HG03442 (cell line): ENCODE measurements around the gene SP6.

Source experiments
- ATAC-seq: cut with Tn5 transposase; IDR thresholded peaks from one replicate; pipeline ENCODE4 v1.9.1; 2021; ENCODE audit warnings: mild to moderate bottlenecking, moderate library complexity; ENCODE audit not compliant: unreplicated experiment

SP6 gene

DNA sequence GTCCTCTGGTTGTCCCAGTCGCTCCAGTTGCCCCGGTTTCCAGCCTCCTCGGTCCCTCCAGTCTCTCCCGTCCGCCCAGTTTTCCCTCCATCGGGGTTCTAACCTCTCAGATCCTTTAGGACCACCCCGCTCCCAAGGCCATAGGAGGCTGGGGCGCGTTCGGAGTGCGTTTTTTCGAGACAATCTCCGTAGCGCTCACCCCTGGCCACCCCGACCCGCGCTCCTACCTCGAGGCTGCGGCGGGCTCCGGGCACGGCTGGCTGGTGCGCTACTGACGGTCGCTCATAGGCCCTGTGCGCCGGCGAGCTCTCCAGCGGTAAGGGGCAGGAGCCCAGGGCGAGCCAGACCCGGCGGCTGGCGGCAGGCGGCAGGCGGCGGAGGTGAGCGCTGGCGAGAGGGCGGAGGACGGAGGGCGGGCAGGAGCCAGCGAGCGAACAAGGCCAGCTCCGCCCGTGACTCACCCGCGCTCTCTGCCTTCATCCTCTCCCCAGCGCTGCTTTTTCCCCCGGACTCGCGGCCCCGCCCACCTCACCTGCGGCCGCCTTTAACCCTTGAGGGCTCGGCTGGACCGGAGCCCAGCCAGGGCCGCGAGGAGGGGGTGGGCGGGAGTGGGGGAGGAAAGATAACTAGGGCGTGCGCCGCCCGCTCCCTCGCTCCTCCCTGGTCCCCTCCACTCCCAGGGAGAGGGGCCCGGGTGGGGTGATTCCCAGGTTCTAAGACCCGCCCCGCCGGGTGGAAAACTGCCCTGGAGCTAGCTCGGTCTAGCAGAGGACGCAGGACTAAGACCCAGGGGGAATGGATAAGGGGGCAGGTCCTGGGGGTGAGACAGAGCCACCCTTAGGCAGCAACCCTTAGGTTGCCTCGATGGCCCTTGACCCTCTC lies at the start of gene SP6:
SP6 (minus strand) TSS at position 472 of the 882 bp plus-strand sequence. CDS start 2,734 bp downstream, outside the sequence.
- no peak for ATAC-seq

DNA sequence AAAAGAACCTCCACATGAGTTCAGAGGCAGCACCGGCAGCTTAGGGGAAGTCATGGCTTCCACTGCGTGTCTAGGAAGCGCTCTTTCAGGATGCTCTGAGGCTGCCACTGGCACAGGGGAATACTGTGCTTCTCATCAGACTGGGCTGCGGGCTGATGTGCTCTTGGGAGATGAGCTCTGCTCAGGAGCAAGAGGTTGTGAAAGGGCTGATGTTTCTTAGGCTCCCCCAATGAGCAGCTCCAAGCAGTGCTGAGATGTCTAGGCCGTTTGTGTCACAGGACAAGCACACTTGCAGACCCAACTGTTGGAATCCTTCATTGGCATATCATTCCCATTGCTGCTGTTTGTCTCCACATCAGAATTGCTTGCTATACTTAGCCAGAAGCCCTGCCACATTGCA lies 48.7 kb upstream of the SP6 start:
- no peak for ATAC-seq

DNA sequence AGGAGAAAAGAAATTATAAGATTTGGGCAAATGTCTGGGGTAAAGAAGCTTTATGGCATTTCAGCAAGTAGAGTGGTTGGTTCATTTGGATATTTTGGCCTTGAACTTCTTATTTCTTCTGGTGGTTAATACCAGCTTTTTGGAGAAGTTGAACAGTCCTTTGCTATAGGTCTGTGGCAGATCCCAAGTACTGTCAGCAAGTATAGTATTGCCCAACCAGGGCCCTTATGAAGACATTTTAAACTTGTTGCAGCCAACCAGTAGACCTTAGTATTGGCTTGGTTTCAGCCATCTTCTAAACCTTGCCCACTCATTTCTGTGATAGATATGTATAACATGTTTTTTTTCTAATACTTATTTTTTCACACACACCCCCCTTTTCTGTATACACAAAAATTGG lies 47.3 kb upstream of the SP6 start:
- no peak for ATAC-seq

DNA sequence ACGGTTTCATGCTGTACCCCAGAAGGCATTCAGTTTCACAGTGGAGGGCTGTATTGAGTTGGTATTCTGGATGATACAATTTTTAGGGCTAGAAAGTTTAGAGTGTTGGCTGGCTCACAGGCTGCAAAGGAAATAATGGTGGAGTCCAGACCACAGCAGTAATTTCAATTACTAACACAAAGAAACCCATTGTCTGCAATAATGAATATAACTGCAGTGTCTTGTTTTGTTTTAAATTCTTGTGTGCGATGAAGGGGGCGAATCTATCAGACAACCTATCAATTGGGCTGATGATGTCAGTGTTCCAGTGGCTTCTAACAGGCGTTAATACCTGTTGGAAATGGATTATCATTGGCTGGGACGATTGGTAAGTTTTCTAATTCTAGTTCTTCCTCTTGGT lies 46.6 kb upstream of the SP6 start:
- no peak for ATAC-seq

DNA sequence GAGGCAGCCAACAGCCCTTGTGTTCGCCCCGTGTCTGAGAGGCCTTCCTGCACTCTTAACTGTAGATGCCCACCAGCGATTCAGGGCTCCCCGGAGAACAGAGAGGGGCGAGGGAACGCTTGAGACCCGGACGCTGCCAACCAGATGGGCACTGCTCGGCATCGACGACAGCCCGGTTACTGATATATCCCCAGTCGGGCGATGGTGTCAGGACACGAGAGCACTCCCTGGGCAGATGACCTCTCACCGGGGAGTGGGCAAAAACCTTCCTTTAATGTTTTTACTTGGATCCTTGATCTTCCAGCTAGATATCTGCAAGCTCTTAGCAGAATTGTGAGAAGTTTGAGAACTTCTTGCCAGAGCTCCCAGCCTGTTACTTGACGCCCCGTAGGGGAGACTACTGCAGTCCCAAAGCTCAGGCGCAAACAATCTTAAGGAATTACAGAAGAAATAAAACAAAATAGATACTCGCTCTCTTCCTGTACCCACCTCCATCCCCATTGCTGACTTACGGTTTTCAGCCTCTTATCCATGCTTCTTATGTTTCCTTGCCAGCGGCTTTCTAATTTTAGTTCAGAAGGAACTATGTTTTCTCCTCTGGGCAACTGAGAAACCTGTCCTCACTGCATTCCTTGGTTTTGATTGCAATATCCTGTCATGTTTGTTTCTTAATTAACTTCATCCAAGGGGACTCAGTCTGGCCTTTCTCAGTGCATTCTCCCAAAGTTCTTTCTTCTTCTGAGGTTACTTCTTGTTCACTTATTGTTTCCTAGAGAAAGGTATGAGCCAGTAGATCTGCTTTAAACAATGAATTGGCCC lies 45.9 kb upstream of the SP6 start:
- ATAC-seq, result no peak

DNA sequence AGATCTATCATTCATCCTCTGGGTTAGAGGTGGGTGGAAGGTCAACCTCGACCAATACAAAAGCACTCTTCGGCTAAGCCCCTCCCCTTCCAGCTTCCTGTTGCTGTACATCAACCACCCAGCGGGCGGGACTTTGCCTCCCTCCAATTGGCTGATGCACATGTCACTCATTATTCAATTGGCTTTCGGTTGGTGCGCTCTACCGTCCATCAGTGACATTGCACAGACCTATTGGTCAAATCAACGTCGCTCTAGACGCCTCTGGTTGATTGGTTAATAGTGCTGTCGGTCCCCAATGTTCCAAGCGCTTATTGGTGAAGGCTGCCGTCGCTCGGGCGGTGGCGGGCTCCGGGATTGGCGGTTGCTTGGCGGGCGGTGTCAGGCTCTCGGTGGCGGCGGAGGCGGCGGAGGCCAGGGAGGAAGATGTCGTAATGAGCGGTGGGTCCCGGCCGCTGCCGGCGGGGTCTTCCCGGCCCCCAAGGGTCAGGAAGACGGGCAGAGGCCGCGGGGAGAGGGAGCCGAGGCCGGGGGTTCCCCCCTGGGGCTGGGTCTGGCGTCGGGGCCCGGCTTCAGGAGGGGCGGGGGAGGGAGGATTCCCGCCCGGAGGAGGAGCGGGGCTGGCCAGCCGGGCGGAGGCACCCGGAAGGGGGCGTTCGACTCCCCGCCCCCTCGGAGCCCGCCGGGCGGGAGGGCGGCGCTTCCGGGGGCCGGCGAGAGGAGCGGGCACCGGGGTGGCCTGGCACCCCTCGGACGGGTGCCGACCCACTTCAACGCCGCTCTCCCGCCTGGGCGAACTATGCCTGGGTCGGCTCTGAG lies 45.1 kb upstream of the SP6 start, which contains the start of gene SP2:
SP2 (plus strand) TSS at position 381 of the 816 bp plus-strand sequence; CDS start at position 432, 51 bp downstream.
- peak; percentile 84 for ATAC-seq

DNA sequence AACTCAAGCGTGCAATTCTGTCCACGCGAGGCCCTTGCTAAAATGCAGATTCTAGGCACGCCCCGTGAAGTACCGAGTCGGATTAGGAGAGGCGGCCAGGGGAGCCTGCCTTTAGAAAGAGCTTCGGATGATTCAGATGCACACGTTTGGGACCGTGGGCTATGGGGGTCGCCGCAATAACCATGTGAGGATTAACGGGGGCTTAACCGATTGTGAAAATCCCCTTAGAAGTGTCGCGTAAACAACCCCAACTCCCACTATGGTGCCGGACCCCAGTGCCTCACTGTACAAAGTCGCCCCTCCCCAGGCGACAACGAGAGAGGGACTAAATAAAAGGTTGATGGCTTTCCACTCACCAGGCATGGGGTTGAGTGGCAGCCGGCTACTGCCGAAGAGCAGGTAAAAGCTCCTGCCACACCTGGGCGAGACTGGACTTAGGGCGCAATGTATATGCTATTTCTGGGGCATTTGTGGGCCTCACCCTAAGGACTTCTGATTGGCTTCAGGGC lies 44.4 kb upstream of the SP6 start:
- ATAC-seq, result no peak

DNA sequence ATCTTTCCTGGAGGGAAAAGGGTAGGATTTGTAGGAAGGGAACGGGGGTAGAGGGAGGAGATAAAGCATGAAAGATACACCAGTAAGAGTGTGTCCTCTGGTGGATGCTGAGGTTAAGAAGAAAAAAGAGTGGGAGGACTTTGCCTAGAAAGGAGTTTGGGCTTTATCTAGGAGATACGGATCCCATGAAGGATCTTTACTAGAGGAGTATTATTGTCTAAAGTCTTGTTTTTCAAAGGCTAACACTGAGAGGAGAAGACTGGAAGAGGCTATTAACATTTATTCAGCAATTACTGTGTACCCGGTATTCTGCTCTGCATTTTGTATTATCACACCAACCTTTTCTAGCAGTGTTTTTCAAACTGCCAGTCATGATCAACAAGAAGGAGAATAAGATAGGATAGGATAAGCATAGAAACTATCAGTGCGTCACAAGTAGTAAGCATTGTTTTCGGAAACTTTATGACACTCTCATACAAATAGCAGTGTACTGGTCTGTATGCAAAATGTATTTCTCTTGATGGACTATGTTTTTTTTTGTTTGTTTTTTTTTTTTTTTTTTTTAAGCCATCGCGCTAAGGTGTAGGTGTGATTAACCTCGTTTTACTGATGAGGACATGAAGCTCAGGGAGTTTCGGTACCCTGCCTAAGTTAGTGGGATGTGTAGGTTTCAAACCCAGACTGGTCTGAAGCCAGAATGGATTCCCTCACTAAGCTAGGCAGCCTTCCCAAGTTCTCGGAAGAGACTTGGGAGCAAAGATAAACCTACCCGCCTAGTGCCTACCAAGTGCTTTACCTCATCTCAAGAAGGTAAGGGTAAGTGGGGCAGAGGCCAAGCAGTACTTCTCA lies 43.8 kb upstream of the SP6 start:
- no peak for ATAC-seq

DNA sequence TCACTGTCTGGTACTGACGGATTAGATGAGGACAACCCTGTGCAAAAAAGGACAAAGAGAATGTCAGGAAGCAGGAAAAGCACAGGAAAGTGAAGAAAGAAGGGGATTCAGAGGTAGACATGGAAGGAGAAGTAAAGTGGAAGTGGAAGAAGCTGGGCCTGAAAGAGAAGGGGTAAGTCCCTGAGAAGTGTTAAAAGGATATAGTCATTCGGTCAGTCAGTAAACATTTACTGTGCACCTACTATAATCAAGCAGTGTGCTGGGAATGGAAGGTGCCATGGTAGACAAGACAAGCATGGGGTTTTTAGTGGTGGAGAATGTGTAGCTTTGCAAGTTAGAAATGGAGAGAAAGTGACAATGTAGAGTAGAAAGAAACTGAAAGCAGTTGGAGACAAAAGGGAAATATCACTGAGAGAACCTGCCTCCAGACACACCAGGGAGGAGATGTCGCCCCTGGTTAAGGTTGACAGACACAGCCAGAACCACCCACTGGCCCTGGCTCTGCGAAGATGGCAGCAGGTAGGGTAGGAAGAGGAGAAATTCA lies 40.7 kb upstream of the SP6 start:
- ATAC-seq, result no peak

DNA sequence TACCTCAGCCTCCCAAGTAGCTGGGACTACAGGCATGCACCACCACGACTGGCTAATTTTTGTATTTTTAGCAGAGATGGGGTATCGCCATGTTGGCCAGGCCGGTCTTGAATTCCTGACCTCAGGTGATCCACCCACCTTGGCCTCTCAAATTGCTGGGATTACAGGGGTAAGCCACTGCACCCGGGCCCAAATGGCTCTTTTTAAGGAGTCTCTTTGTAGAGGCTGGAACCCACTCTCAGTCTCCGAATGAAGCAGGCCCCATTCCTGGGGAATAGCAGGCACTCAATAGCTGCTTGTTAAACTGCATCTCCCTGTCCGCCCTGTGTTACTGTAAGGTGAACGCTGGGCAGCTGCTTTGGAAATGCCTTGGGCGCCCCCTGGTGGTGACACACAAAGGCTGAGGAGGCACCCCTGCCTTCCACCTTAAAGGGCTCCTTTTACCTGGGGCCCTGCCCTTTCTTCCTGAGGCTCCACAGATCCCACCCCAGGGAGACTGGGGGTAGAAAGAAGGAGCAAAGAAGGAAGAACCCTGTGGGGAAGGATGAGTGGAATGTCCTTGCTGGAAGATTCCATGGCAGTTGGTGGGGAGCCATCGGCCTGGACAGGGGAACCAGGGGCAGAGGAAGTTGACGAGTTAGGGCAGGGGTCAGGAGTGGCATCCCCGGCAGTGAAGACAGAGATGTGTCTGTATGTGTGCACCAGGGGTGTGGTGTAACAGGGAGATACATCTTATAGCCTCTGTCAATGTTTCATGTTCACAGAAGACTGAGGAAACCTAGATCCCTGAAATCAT lies 39.0 kb upstream of the SP6 start:
- no peak for ATAC-seq

DNA sequence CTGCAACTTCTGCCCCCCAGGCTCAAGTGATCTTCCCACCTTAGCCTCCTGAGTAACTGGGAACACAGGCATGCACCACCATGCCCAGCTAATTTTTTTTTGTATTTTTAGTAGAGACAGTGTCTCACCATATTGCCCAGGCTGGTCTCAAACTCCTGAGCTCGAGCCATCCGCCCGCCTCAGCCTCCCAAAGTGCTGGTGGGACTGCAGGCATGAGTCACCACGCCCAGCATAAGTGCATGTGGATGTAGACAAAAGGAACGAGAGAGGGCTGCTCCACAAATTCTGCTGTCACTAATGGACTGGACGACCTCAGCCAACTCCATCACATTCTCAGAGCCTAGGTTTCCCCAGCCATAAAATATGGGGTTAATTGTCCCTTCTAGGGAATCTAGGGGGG lies 37.3 kb upstream of the SP6 start:
- ATAC-seq, result no peak

DNA sequence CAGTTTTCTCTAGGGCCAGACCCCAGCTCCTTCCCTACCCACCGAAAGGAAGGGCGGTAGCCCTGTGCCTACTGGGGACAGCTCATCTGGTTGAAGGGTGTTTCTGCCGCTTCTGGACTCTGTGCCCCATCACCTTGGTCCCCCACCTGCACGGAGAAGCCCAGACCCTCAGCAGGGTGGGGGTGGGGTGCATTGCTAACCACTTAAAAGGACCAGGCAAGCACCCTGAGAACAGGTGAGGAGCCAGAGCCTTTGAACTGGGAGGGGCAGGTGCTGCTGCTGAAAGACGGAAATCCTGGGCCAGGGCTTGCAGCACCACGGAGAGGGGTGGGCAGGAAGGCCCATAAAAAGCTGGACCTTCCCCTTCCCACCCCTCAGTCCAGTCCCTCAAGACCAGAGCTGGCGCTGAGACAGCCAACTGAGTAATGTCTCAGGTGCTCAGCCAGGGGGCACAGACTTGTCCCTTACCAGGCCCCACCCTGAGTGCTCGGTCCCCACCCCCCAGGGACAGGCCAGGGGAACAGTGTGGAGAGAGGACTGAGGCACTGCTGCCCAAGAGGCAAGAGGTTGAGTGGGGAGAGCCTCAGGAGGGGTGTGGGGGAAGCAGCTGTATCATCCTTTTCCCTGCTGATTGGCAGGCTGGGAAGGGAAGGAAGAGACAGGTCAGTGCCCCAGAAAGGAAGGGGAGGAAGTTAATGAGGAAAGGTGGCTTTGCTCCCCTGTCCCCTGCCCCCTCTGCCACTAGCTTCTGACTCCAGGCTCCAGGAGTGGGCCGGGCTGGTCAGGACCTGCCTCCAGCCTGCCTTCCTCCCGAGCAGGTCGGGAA lies 34.2 kb upstream of the SP6 start:
- no peak for ATAC-seq

DNA sequence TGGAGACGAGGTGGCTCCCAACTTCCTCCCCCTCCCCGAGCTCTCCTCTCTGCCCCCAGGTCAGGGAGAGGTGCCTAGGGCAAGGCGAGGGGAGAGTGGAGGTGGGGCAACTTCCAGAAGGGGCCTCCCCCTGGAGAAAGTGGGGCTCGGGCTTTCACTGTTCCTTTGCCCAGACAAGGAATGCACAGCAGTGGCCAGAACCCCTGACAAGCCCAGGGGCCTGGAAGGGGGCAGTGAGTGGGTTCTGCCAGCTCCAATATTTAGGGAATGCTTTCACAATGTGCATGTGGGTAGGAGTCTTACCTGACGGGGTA lies 33.4 kb upstream of the SP6 start:
- no peak for ATAC-seq

DNA sequence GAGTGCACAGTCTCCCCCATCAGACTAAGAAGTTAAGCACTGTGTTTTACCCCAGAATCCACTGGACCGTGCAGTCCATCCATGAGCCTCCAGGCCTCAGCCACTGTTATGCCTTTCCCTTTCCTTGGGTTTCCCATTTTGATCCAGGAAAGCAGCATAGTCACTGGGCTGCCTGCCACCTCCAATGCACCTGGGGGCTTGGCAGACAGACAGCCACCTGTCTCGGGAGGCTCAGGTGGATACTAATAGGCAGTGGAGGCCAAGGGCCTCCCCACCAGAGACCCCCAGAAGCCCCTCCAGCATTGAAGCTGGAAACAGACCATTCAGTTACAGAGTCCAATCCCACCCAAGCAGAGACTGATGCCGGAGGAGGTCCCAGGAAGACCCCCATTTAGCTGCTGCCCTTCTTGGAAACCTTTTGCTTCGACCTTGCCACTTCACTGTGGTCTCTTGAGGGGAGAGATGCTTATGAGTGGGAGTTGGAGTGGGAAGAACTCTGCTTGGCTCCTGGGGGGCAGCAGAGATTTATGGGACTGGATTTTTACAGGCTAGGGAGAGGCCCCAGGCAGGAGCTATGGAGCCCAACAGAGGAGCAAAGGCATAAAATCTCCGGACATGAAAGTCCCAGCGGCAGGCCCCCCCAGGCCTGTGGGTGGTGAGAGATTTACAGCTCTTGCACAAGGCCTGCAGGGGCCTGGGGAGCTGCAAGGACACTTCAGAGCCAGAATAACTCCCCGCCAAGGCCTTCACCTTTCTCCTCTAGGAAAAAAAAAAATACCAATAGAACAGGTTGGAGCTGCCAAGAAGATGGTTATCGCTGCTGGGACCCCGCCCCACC lies 32.8 kb upstream of the SP6 start:
- no peak for ATAC-seq

DNA sequence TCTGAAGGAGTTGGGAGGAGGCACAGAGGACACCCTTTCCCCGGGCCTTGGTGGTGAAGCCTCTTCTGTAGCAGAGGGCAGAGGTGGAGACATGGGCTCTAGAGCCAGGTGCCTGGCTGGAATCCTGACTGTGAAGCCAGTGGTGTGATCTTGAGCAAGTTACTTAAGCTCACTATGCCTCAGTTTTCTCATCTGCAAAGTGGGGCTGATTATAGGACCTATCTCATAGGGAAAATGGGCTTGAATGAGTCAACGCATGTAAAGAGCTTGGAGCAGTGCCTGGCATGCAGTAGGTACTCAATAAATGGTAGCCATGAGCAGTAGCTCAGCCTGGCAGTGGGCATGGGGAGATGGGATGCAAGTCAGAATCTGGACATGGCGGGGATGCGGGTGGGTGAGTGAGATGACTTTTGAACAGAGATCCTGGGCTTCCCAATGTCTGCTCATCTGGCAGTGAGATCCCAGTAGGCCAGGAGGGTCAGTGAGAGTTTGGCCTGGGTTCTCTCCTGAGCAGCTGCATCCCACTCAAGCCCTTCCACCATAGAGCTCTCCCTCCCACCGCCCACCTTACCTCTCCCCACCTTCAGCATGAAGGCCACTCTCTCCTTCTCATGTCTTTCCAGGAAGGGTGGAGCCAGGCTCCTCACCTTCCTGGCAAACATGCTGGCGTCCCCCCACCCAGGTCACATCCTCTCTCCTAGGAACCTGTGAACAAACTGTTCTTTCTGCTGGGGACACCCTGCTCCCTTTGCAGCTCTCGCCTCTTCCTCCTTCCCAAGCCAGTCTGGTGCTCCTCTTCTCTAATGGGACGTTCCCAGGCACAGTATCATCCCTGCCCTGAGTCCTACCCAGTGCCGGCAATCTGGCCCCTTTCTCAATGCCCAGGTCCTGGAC lies 32.0 kb upstream of the SP6 start:
- ATAC-seq, result no peak

DNA sequence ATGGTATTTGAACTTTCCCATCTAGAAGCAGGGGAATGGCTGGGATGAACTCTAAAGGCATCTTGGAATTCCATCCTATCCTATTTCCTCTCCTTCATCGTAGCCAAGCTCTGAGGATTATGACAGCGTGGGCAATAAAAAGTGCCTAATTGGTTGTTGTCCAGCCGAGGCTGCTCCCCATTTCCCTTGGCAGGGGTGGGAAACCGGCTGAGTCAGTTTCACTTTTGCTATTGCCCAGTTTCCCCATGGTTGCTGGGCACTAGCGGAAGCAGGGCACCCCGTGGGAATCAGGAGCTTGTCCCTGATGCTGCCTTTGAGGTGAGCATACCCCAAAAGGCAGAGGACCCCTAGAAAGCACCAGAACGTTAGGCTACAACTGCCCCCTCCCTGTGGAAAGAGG lies 31.3 kb upstream of the SP6 start:
- no peak for ATAC-seq
